Suppressor macrophage treated with lipopolysaccharide for 4 hours (primary cell): ENCODE measurements around the gene SUPT7L.

Source experiments
- DNase-seq: peaks from one replicate; pipeline ENCODE4 v3.0.0-alpha.2; 2020

The SUPT7L gene

DNA sequence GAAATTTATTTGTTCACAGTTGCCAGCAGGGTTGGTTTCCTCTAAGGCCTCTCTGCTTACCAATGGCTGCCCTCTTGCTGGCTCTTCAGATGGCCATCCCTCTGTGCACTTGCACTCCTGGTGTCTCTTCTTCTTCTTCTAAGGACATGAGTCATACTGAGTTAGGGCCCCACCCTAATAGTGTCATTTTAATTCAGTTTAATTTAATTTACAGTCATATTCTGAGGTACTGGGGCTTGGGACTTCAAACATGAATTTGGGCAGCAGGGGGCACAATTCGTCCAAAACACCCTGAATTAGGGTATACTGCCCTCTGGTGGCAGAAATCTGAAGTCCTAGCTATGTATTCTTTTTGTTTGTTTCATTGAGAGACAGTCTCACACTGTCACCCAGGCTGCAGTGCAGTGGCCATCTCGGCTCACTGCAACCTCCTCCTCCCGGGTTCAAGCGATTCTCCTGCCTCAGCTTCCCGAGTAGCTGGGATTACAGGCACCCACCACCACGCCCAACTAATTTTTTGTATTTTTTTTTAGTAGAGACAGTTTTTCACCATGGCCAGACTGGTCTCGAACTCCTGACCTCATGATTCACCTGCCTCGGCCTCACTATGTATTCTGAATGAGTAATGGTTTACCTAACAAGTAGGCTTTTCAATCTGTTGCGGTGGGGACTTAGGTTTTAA, 20.1 kb upstream of the SUPT7L start:
- peak; percentile 97 for DNase-seq

- DNase-seq: peak; percentile 80
These were observed 18.9 kb upstream of the SUPT7L start for GRCh38 chr2:27682334-27682771.

GRCh38 chr2:27681841-27682240, 18.4 kb upstream of the SUPT7L start:
- DNase-seq: peak; percentile 68

- DNase-seq: no peak
These were observed 17.2 kb upstream of the SUPT7L start for GRCh38 chr2:27680571-27680970.

- DNase-seq: no peak
These were observed 9.5 kb upstream of the SUPT7L start for GRCh38 chr2:27672723-27673486.

- no peak for DNase-seq
These were observed 7.8 kb upstream of the SUPT7L start for GRCh38 chr2:27671235-27671634.

- peak; percentile 36 for DNase-seq
These were observed 4.0 kb upstream of the SUPT7L start for GRCh38 chr2:27667446-27667845.

- peak; percentile 26 for DNase-seq
These were observed 1.4 kb upstream of the SUPT7L start for GRCh38 chr2:27664622-27665363.

GRCh38 chr2:27664154-27664574, 750 bp upstream of the SUPT7L start:
- DNase-seq: peak; percentile 8

DNA sequence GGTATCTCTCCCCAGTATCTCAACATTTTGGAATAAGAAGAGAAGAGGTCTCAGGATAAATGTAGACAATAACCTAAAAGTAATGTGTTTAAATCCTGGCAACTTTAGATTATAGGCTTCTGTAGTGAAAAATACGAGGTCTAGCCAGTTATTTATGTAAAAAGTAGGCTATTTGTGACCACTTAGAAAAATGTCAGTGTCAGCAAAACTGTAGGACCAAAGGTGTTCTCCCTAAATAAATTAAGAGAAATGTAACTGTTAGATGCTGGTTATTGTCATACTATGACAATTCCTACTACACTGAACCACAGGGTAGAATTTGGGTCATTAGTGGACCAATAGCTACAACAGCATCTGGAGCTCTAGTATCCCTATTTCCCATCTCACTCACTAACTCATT, 2.0 kb downstream of the SUPT7L start:
- DNase-seq: no peak

DNA sequence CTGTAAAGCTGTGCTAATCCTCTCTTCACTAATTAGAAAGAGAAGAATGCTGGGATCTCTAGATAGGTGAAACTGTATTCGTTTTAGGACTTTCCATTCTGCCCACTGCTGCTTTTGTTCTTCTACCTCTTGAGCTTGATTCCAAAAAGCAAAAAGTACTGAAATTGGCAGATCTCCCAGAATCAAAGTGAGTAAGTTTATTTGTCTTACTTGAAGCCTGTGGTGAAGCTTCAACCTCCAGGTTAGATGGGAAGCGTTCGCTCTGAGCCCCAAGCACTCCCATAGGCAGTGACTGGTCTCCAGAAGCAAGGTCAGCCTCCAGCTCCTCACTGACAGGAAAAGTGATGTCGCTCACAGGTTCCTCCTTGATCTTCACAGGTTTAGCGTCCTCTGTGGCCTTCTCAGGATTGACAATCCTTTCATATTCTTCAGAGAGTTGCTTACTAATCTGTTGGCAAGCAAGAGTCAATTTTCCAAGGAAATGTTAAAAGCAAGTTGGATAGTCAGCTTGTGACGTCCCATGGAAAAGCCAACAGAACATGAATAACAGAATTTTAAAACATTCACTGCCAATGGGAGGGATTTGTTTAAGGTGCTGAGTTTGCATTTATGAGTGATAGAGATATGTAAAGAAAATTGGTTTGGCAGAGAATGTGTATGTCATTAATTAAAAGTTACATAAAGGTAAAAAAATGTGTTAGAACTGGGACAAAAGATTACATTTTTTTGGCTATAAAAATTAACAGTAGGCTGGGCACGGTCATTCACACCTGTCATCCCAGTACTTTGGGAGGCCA, 8.1 kb downstream of the SUPT7L start:
- DNase-seq: no peak

GRCh38 chr2:27653397-27653796, 10.0 kb downstream of the SUPT7L start:
- DNase-seq: no peak

- DNase-seq: no peak
These were observed 10.6 kb downstream of the SUPT7L start for GRCh38 chr2:27652790-27653189.

DNA sequence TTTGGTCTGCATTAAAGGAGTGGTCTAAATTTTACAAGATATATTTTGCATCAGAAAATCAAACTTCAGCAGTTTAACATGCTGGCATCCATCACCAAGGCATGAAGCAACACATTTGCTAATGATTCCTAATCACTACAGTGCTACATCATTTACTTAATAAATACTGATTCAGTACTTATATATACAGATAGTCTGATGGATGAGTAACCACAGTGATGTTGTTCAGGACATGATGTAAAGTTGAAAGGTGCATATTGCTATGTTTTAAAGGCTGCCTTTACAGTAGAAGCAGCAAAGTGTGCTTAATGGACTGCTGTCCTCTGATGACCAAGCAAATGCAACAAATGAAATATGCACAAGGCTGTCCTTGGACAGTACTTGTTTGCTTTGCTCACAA, 11.1 kb downstream of the SUPT7L start:
- DNase-seq: no peak

DNA sequence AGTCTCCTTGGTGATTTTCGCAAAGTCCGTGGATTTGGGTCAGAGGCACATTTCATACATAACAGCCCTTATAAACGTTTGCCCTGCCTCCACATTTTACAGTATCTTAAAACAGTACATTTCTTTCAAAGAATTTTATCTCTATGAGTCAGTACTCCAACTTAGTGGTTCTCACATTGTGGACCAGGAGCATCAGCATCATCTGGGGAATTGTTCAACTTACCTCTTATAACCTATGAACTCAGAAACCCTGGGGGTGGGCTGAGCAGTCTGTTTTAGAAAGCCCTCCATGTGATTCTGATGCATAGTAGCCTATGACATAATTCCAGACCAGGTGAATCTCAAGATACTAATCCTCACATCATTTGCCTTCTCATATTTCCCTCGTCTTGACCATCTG, 12.4 kb downstream of the SUPT7L start:
- DNase-seq: no peak

- DNase-seq: no peak
These were observed 15.7 kb downstream of the SUPT7L start for GRCh38 chr2:27647737-27648136.

DNA sequence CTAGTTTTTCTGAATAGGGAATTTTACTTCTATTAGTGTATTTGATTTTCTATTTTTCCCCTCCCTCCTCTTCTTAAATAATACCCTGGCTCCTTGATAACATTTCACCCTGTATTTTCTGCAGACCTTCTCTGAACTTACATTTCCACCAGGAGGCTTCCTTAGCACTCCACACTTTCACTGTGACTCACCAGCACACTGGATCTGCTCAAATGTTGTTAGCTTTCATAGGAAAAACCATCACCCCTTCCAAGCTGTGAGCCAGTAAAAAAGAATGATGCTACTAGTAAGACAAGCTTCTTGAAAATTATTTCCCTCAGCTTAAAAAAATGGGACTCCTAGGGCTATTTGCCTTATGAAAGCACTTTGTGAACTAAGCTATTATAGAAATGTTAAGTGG, 16.1 kb downstream of the SUPT7L start:
- no peak for DNase-seq

GRCh38 chr2:27645197-27645596, 18.2 kb downstream of the SUPT7L start:
- no peak for DNase-seq

GRCh38 chr2:27640722-27641245, 22.6 kb downstream of the SUPT7L start:
- DNase-seq: no peak

DNA sequence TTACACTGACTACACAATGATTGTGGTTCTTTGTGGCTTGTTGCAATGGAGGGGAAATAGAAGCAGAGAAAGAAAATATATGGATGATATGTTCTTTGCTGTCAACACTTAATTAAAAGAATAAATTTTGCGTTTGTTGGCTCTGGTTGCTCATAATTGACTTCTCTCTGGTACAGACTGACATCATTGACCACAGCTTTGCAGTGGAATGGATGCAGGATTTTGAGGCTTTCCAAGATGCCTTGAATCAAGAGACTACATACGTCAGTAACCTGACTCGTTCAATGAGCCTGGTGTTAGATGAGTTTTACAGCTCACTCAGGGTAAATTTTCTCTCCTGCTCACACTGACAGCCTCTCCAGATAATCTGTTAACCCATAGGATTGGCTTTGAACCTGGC, 24.7 kb downstream of the SUPT7L start:
- DNase-seq: no peak

GRCh38 chr2:27638037-27638637, 25.3 kb downstream of the SUPT7L start:
- no peak for DNase-seq

DNA sequence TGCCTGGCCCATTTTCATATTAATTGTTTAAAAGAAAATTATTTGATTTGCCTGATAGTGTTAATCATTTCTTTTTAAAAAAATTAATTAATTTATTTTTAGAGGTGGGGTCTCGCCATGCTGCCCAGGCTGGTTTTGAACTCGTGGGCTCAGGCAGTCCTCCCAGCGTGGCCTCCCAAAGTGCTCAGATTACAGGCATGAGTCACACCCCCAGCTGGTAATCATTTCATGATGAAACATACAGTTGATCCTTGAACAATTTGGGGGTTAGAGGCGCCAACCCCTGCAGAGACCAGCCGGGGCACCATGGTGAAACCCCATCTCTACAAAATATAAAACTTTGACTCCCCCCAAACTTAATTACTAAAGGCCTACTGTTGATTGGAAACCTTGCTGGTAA, 26.6 kb downstream of the SUPT7L start:
- DNase-seq: no peak
